ENCODE results near the gene TMEM39B.
"Not testable (repeated sequence)": the region's sequence is repeated elsewhere in the genome, so short reads cannot be mapped to it uniquely, and the experiment has no call there.

TMEM39B gene

GRCh38 chr1:32062867-32063230 is 9.9 kb upstream of the TMEM39B start:
- Histone ChIP-seq H2AFZ (ENCODE audit: low read length) (no peak overlapping the region), H3K4me3 (ENCODE audit: low read depth, low read length, poor library complexity, severe bottlenecking) (no peak overlapping the region), H3K27me3 (ENCODE audit: insufficient read depth, low read length) (no peaks in the 10 kb centered on the region), H3K4me2 (ENCODE audit: low read length) (no peak overlapping the region), H3K79me2 (ENCODE audit: insufficient read depth, low read length) (no peaks in the 10 kb centered on the region), H3K9ac (ENCODE audit: low read length) (no peak overlapping the region), H3K36me3 (ENCODE audit: insufficient read depth, low read length) (peaks cover 37% of the 10 kb centered on the region), H4K20me1 (ENCODE audit: insufficient read depth, low read length) (no peaks in the 10 kb centered on the region), H3K4me1 (ENCODE audit: insufficient read depth, low read length, severe bottlenecking) (peaks cover 19% of the 10 kb centered on the region), H3K9me2 (ENCODE audit: low read depth, low read length) (no peaks in the 10 kb centered on the region), H3F3A (ENCODE audit: insufficient read depth, low read length) (peaks cover 5% of the 10 kb centered on the region; the same call in 1 of the 2 replicates), H3K9me3 (ENCODE audit: low read length) (no peaks in the 10 kb centered on the region), H3K27ac (ENCODE audit: low read depth, low read length, poor library complexity, severe bottlenecking) (peak overlapping the region; percentile 29)
- TF ChIP-seq, protein P1, sequence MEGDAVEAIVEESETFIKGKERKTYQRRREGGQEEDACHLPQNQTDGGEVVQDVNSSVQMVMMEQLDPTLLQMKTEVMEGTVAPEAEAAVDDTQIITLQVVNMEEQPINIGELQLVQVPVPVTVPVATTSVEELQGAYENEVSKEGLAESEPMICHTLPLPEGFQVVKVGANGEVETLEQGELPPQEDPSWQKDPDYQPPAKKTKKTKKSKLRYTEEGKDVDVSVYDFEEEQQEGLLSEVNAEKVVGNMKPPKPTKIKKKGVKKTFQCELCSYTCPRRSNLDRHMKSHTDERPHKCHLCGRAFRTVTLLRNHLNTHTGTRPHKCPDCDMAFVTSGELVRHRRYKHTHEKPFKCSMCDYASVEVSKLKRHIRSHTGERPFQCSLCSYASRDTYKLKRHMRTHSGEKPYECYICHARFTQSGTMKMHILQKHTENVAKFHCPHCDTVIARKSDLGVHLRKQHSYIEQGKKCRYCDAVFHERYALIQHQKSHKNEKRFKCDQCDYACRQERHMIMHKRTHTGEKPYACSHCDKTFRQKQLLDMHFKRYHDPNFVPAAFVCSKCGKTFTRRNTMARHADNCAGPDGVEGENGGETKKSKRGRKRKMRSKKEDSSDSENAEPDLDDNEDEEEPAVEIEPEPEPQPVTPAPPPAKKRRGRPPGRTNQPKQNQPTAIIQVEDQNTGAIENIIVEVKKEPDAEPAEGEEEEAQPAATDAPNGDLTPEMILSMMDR (IDR thresholded peaks at IDR 0.05; ENCODE audit: low read length) = no peak
- no peak for TF ChIP-seq EZH2 (IDR thresholded peaks at IDR 0.05; ENCODE audit: borderline replicate concordance, low read length)

GRCh38 chr1:32063261-32063681 is 9.5 kb upstream of the TMEM39B start:
- Histone ChIP-seq H3K36me3 (ENCODE audit: insufficient read depth, low read length) (peaks cover 33% of the 10 kb centered on the region), H3K27ac (ENCODE audit: low read depth, low read length, poor library complexity, severe bottlenecking) (peak overlapping the region; percentile 29), H3K79me2 (ENCODE audit: insufficient read depth, low read length) (no peaks in the 10 kb centered on the region), H3K27me3 (ENCODE audit: insufficient read depth, low read length) (no peaks in the 10 kb centered on the region), H3K9me3 (ENCODE audit: low read length) (no peaks in the 10 kb centered on the region), H3F3A (ENCODE audit: insufficient read depth, low read length) (peaks cover 5% of the 10 kb centered on the region; the same call in 1 of the 2 replicates), H4K20me1 (ENCODE audit: insufficient read depth, low read length) (no peaks in the 10 kb centered on the region), H2AFZ (ENCODE audit: low read length) (no peak overlapping the region), H3K4me3 (ENCODE audit: low read depth, low read length, poor library complexity, severe bottlenecking) (no peak overlapping the region), H3K4me2 (ENCODE audit: low read length) (no peak overlapping the region), H3K9ac (ENCODE audit: low read length) (no peak overlapping the region), H3K9me2 (ENCODE audit: low read depth, low read length) (no peaks in the 10 kb centered on the region), H3K4me1 (ENCODE audit: insufficient read depth, low read length, severe bottlenecking) (peaks cover 23% of the 10 kb centered on the region)
- TF ChIP-seq, protein P1 (IDR thresholded peaks at IDR 0.05; ENCODE audit: low read length) = peak; percentile 71
- TF ChIP-seq EZH2 (IDR thresholded peaks at IDR 0.05; ENCODE audit: borderline replicate concordance, low read length) = no peak

DNA sequence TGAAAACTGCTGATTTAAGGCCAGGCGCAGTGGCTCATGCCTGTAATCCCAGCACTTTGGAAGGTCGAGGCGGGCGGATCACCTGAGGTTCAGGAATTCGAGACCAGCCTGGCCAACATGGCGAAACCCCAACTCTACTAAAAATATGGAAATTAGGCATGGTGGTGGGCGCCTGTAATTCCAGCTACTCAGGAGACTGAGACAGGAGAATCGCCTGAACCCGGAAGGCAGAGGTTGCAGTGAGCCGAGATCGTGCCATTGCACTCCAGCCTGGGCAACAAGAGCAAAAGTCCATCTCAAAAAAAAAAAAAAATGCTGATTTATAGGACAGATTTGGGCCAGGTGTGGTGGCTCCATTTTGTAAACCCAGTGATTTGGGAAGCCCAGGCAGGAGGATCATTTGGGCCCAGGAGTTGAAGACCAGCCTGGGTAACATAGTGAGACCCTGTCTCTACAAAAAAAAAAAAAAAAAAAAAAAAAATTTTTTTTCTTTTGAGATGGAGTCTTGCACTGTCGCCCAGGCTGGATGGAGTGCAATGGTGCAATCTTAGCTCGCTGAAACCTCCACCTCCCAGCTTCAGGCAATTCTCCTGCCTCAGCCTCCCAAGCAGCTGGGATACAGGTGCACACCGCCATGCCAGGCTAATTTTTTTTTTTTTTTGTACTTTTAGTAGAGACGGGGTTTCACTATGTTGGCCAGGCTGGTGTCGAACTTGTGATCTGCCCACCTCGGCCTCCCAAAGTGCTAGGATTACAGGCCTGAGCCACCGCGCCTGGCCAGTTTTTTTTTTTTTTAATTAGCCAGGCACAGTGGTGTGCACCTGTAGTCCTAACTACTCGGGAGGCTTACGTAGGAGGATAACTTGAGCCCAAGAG is 6.9 kb upstream of the TMEM39B start:
- H3K9me2 ChIP-seq (ENCODE audit: low read depth, low read length); H3K27me3 ChIP-seq (ENCODE audit: insufficient read depth, low read length); H3K27ac ChIP-seq (ENCODE audit: low read depth, low read length, poor library complexity, severe bottlenecking); H4K20me1 ChIP-seq (ENCODE audit: insufficient read depth, low read length); H3K36me3 ChIP-seq (ENCODE audit: insufficient read depth, low read length); H3F3A ChIP-seq (ENCODE audit: insufficient read depth, low read length); H3K9ac ChIP-seq (ENCODE audit: low read length); H2AFZ ChIP-seq (ENCODE audit: low read length); H3K79me2 ChIP-seq (ENCODE audit: insufficient read depth, low read length); H3K4me2 ChIP-seq (ENCODE audit: low read length); H3K4me3 ChIP-seq (ENCODE audit: low read depth, low read length, poor library complexity, severe bottlenecking); H3K9me3 ChIP-seq (ENCODE audit: low read length): not testable (repeated sequence)
- peaks cover 25% of the 10 kb centered on the region for H3K4me1 ChIP-seq (ENCODE audit: insufficient read depth, low read length, severe bottlenecking)

DNA sequence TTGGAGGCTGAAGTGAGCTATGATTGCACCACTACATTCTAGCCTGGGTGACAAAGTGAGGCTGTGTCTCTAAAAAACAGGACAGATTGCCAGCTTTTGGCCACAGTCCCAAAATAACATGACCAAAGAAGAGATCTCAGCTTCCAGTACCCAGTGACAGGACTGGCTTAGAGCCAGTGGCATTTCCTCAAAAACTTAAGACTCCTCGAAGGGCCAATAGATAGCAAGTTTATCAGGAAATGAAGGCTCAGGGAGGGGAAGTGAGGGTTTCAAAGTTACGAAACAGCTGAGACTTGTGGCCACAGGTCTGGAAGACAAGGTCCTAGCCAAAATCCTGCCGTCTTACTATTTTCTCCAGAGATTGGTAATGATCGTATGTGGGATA is 6.3 kb upstream of the TMEM39B start:
- Histone ChIP-seq H3K4me1 (ENCODE audit: insufficient read depth, low read length, severe bottlenecking) (peaks cover 25% of the 10 kb centered on the region), H3K9me3 (ENCODE audit: low read length) (no peaks in the 10 kb centered on the region), H3K9ac (ENCODE audit: low read length) (no peak overlapping the region), H4K20me1 (ENCODE audit: insufficient read depth, low read length) (no peaks in the 10 kb centered on the region), H3K27ac (ENCODE audit: low read depth, low read length, poor library complexity, severe bottlenecking) (no peak overlapping the region), H3K4me2 (ENCODE audit: low read length) (no peak overlapping the region), H3F3A (ENCODE audit: insufficient read depth, low read length) (peaks cover 5% of the 10 kb centered on the region; the same call in 1 of the 2 replicates), H3K4me3 (ENCODE audit: low read depth, low read length, poor library complexity, severe bottlenecking) (no peak overlapping the region), H3K36me3 (ENCODE audit: insufficient read depth, low read length) (peaks cover 2% of the 10 kb centered on the region; the same call in 1 of the 2 replicates), H3K27me3 (ENCODE audit: insufficient read depth, low read length) (no peaks in the 10 kb centered on the region), H3K79me2 (ENCODE audit: insufficient read depth, low read length) (no peaks in the 10 kb centered on the region), H2AFZ (ENCODE audit: low read length) (no peak overlapping the region), H3K9me2 (ENCODE audit: low read depth, low read length) (no peaks in the 10 kb centered on the region)
- TF ChIP-seq, protein P1 (IDR thresholded peaks at IDR 0.05; ENCODE audit: low read length) = no peak
- TF ChIP-seq EZH2 (IDR thresholded peaks at IDR 0.05; ENCODE audit: borderline replicate concordance, low read length) = no peak
